NOMO-1 treated with dmso at 0.1 percent for 144 hours (cell line): ENCODE measurements around the gene INTU.
"Not testable (repeated sequence)": the region's sequence is repeated elsewhere in the genome, so short reads cannot be mapped to it uniquely, and the experiment has no call there.

Experiments used
- DNase-seq: peaks from one replicate; lab custom pipeline; 2025; ENCODE audit not compliant: unreplicated experiment; lab: John Stamatoyannopoulos, UW

The INTU gene

GRCh38 chr4:127642169-127642568, 9.4 kb downstream of the INTU start:
- no peak for DNase-seq

GRCh38 chr4:127643791-127644190, 11.0 kb downstream of the INTU start:
- DNase-seq: no peak

GRCh38 chr4:127648061-127648460, 15.3 kb downstream of the INTU start:
- no peak for DNase-seq

GRCh38 chr4:127655590-127655989, 22.8 kb downstream of the INTU start:
- DNase-seq: not testable (repeated sequence)

GRCh38 chr4:127656047-127656680, 23.4 kb downstream of the INTU start:
- no peak for DNase-seq

- no peak for DNase-seq
These were observed 27.6 kb downstream of the INTU start for GRCh38 chr4:127660284-127660885.

- no peak for DNase-seq
These were observed 34.4 kb downstream of the INTU start for GRCh38 chr4:127667116-127667515.

GRCh38 chr4:127667772-127668171, 35.0 kb downstream of the INTU start:
- no peak for DNase-seq

- DNase-seq: no peak
These were observed 36.0 kb downstream of the INTU start for GRCh38 chr4:127668770-127669169.

GRCh38 chr4:127669691-127670090, 36.9 kb downstream of the INTU start:
- DNase-seq: no peak

- DNase-seq: no peak
These were observed 39.4 kb downstream of the INTU start for GRCh38 chr4:127672111-127672510.

GRCh38 chr4:127685292-127685691, 52.5 kb downstream of the INTU start:
- no peak for DNase-seq

GRCh38 chr4:127686658-127687057, 53.9 kb downstream of the INTU start:
- DNase-seq: no peak

GRCh38 chr4:127687580-127687979, 54.8 kb downstream of the INTU start:
- no peak for DNase-seq

- peak; percentile 71 for DNase-seq
These were observed 66.0 kb downstream of the INTU start for GRCh38 chr4:127698789-127699200.

GRCh38 chr4:127708985-127709384, 76.2 kb downstream of the INTU start:
- no peak for DNase-seq

GRCh38 chr4:127709456-127709855, 76.7 kb downstream of the INTU start:
- DNase-seq: no peak

- DNase-seq: no peak
These were observed 97.6 kb downstream of the INTU start, which contains the start of gene SLC25A31 for GRCh38 chr4:127730142-127730913. TSS of gene SLC25A31 (plus strand) at chr4:127730400. CDS start at chr4:127730546, 146 bp downstream.

- DNase-seq: no peak
These were observed 98.6 kb downstream of the INTU start for GRCh38 chr4:127731406-127731805.

- no peak for DNase-seq
These were observed 100.0 kb downstream of the INTU start for GRCh38 chr4:127732623-127733328.

GRCh38 chr4:127734976-127735375, 102.2 kb downstream of the INTU start:
- DNase-seq: no peak
